Lower lobe of right lung (tissue), 2 donors: ENCODE data around the gene POLD4. TPM values are rescaled to one million over a fixed set of nuclear protein-coding genes. Genes with fewer than 3 reads are reported as not detected.

Experiments used
- ATAC-seq, 2 donors: fragments of 200-7000 bp; cut with Tn5 transposase; one replicate each; pipeline ENCODE4 v1.9.1; 2020 to 2022; ENCODE audit warnings: mild to moderate bottlenecking in 2 of 2, moderate library complexity in 2 of 2
- DNase-seq: peaks from one replicate; pipeline ENCODE4 v3.0.0-alpha.2; 2020
- H3K27ac ChIP-seq: fragments of 200-600 bp; one replicate; pipeline ENCODE4 v1.8.0; 2022
- H3K27me3 ChIP-seq: fragments of 200-600 bp; one replicate; pipeline ENCODE4 v1.8.0; 2022; ENCODE audit warnings: low read depth
- H3K36me3 ChIP-seq: fragments of 200-600 bp; one replicate; pipeline ENCODE4 v1.8.0; 2022; ENCODE audit warnings: mild to moderate bottlenecking
- H3K4me1 ChIP-seq: fragments of 200-600 bp; one replicate; pipeline ENCODE4 v1.8.0; 2022
- H3K4me3 ChIP-seq: fragments of 200-600 bp; one replicate; pipeline ENCODE4 v1.8.0; 2022; ENCODE audit warnings: mild to moderate bottlenecking
- H3K9me3 ChIP-seq: fragments of 200-600 bp; one replicate; pipeline ENCODE4 v1.8.0; 2022
- CTCF ChIP-seq: fragments of 200-600 bp; IDR thresholded peaks from one replicate; pipeline ENCODE4 v1.8.0; 2022; ENCODE audit warnings: antibody characterized with exemption, mild to moderate bottlenecking
- intact Hi-C: fragments of 100-400 bp; cut with DNase I; formaldehyde crosslinking; loops from one replicate; pipeline ENCODE4 v1.11.0; 2022
- total RNA-seq: library from RNA; stranded (reverse); fragmentation: NEBNext Ultra II Directional; extraction: Animal tissue kit (Norgen Biotek cat#: 25700); gene quantifications from one replicate; pipeline ENCODE4 v1.2.1, GENCODE V29; 2021
- donor health status: DM: no; HTN: yes; CAD: no; lungs with severe emphysema.

POLD4 gene
- total RNA-seq, 1 donor from 2014 or later, result 86.6 TPM

GRCh38 chr11:67373648-67374570 lies 20.6 kb upstream of the POLD4 start:
- ATAC-seq (peak; percentile 79 to 82), DNase-seq (peak; percentile 89)
- Histone ChIP-seq H3K4me3 (peak overlapping the region; percentile 71), H3K36me3 (no peaks in the 10 kb centered on the region), H3K27me3 (no peaks in the 10 kb centered on the region), H3K4me1 (peaks cover 48% of the 10 kb centered on the region), H3K9me3 (no peaks in the 10 kb centered on the region), H3K27ac (peak overlapping the region; percentile 91)
- intact Hi-C loops, result no loop called here
- peak; percentile 66 for TF ChIP-seq CTCF

DNA sequence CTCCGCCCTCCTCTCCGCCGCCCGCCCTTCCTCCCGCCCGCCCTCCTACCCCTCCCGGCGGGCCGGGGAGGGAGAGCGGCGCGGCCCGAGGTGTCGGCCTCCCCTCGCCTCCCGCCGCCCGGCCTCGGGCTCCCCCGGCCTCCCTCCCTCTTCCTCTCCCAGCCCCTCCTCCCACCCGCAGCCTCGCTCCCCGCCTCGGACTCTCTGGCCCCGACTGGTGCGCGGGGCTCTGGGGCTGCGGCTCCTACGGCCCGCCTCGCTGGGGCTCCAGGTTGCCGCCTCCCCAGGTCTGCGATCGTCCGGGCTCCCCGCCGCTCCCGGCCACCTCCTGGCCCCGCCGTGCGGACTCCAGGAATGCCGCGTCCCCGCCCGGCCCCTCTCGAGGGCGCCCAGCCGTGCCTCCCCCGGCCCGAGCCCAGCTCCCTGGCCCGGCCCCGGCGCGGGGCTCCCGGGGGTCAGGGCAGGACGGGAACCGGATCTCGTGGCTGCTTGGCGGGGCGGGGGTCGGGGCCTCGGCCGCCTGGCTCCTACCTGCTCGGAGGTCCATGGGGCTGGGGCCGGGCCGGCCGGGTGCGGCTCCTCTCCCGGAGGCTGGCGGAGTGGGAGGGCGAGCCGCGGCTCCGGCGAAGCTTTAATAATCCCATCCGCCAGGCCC lies 19.8 kb upstream of the POLD4 start, which contains the start of gene CLCF1:
Gene CLCF1 (minus strand): TSS at position 606 of the 655 bp plus-strand sequence. CDS start 59 bp downstream, at position 547.
- peak; percentile 81 for DNase-seq
- H3K36me3 ChIP-seq, result no peaks in the 10 kb centered on the region
- ATAC-seq, result peak; percentile 59 to 69
- H3K4me3 ChIP-seq, result peak within 1 kb of the TSS; percentile 71
- peaks cover 50% of the 10 kb centered on the region for H3K4me1 ChIP-seq
- H3K27ac ChIP-seq, result peak within 1 kb of the TSS; percentile 91
- H3K9me3 ChIP-seq, result no peaks in the 10 kb centered on the region
- intact Hi-C loops, result no loop called here
- no peak for TF ChIP-seq CTCF
- H3K27me3 ChIP-seq, result no peaks in the 10 kb centered on the region

DNA sequence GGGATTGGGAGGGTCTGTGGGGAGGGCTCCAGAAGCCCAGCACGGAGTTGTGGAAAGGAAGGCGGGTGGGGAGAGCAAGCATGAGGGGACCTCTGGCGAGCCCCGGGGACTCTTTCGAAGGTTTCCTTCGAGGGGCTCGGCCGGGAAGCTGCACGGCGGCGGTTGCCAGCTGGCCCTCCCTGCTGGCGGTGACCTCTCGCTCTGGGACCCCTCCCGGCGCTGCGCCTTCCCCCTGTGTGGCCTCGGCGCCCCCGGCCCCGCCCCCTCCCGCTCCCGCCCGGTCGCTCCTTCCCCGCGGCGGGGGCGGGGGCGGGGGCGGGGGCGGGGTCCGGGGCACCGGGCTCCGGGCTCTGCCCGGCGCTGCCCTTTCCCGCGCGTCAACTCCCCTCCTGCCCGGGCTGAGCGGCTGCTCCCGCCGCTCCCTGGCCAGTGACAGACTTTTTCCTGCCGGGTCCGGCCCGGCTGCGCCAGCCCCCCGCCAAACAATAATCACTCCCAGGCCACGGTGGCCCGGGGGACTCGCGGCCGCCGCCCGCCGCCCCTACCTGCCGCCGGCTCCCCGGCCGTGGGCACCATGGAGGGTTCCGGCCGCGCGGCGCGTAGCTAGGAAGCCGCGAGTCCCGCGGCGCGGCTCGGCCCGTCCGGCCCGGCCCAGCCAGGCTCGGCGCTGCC lies 19.1 kb upstream of the POLD4 start:
- Histone ChIP-seq H3K9me3 (no peaks in the 10 kb centered on the region), H3K4me3 (peak overlapping the region; percentile 71), H3K27me3 (no peaks in the 10 kb centered on the region), H3K36me3 (no peaks in the 10 kb centered on the region), H3K4me1 (peaks cover 56% of the 10 kb centered on the region), H3K27ac (peak overlapping the region; percentile 91)
- ATAC-seq (peak; percentile 2 to 15), DNase-seq (peak; percentile 67)
- intact Hi-C loops, result no loop called here
- TF ChIP-seq CTCF, result no peak

DNA sequence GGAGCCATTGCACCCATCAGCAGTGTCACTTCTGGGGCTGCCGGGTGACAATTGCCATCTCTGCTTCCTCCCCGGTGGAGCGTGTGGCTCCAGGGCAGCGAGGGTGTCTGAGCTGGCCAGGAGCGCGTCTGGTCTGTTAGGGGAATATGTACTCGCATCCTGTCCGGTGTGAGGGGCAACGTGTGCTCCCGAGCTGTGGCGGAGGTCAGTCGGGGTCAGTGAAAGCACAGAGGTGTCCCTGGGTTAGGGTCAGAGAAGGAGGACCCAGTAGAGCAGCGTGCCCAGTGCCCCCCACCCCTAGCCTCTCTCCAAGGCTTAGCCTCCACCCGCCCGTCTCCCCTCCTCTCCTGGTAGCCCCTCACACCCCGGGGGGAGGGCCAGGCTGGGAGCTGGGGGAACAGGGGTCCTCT lies 18.6 kb upstream of the POLD4 start:
- ATAC-seq (no peak), DNase-seq (no peak)
- Histone ChIP-seq H3K36me3 (no peaks in the 10 kb centered on the region), H3K4me3 (peak overlapping the region; percentile 71), H3K27me3 (no peaks in the 10 kb centered on the region), H3K4me1 (peaks cover 62% of the 10 kb centered on the region), H3K27ac (peak overlapping the region; percentile 91), H3K9me3 (no peaks in the 10 kb centered on the region)
- TF ChIP-seq CTCF, result no peak
- intact Hi-C loops, result no loop called here

DNA sequence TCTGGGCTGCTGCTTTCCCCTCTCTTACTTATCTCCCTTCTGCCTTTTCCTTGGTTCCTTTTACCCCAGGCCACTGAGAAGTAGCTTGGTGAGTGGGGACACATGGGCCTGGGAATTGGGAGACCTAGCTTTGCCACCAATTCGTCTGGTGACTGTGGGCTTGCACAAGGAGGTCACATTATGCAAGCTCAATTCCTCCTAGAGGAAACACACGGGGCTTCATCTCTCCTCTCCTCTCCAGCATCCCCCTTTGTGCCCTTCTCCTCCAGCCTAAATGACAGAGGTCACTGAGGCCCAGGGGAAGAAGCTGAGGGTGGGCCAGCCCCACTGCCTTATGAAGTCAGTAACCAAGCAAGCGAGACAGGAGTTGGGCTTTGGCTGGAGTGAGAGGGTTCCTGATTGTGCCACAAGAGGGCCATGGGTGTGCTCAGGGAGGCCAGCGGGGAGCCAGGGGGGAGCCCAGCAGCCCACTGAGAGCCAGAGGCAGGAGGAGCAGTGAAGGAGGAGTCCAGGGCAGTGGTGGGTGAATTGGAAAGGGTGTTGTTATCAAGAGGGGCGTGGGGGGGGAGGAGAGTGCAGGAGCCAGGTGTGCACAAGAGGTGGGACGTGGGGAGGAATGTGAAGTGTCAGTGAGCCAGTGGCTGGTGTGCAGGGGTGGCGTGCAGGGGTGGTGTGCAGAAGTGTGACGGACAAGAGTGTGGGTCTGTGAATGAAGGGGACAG lies 18.0 kb upstream of the POLD4 start:
- TF ChIP-seq CTCF, result peak; percentile 50
- Histone ChIP-seq H3K36me3 (no peaks in the 10 kb centered on the region), H3K27ac (peak overlapping the region; percentile 91), H3K27me3 (no peaks in the 10 kb centered on the region), H3K4me3 (peak overlapping the region; percentile 71), H3K9me3 (no peaks in the 10 kb centered on the region), H3K4me1 (peaks cover 67% of the 10 kb centered on the region)
- peak; percentile 36 to 39 for ATAC-seq
- DNase-seq, result peak; percentile 64
- intact Hi-C loops, result no loop called here
